IMR-90 (cell line): ENCODE results near the gene MCTP2. TPM values are rescaled to one million over a fixed set of nuclear protein-coding genes. Genes with fewer than 3 reads are reported as not detected.

ENCODE experiments used
- ATAC-seq: fragments of 200-7000 bp; cut with Tn5 transposase; 2 replicates; pipeline ENCODE4 v1.9.1; 2020; ENCODE audit warnings: low read depth, mild to moderate bottlenecking, moderate library complexity
- BruUV-seq: library from RNA; stranded (reverse); fragments of 400-500 nt; replicated peaks from 2 replicates; lab custom pipeline; 2021; lab: Mats Ljungman, UMichigan
- CTCF ChIA-PET: fragments of 300-600 bp; formaldehyde crosslinking; extraction: SDS; loops from one replicate; lab custom pipeline; 2021; ENCODE audit warnings: antibody characterized with exemption; lab: Yijun Ruan, JAX
- POLR2A ChIA-PET: fragments of 300-600 bp; sonication (Branson Sonifier 250); formaldehyde crosslinking; loops from one replicate; lab custom pipeline; 2022; ENCODE audit warnings: antibody characterized with exemption; ENCODE audit not compliant: unreplicated experiment; lab: Charles Lee
- DNase-seq: peaks from one replicate; pipeline ENCODE4 v3.0.0; 2013
- H2AFZ ChIP-seq: replicated peaks from 2 replicates; pipeline ENCODE3; 2013; ENCODE audit warnings: low read length, mild to moderate bottlenecking; ENCODE audit not compliant: poor library complexity
- H2AK5ac ChIP-seq: 2 replicates; pipeline ENCODE4 v1.6.1; 2013; ENCODE audit warnings: low read depth, low read length, inconsistent platforms
- H2AK9ac ChIP-seq: replicated peaks from 2 replicates; pipeline ENCODE3; 2013; ENCODE audit warnings: mild to moderate bottlenecking, low read depth, low read length, moderate library complexity; ENCODE audit not compliant: poor library complexity
- H2BK120ac ChIP-seq: 2 replicates; pipeline ENCODE4 v1.6.1; 2013; ENCODE audit warnings: low read depth, low read length, inconsistent platforms
- H2BK15ac ChIP-seq: 3 replicates; pipeline ENCODE4 v1.6.1; 2013; ENCODE audit warnings: low read depth, low read length, inconsistent platforms
- H2BK20ac ChIP-seq: 2 replicates; pipeline ENCODE4 v1.6.1; 2013; ENCODE audit warnings: low read depth, mild to moderate bottlenecking, inconsistent platforms, low read length, moderate library complexity
- H2BK5ac ChIP-seq: 2 replicates; pipeline ENCODE4 v1.6.1; 2013; ENCODE audit warnings: mild to moderate bottlenecking, low read depth, low read length, inconsistent platforms; ENCODE audit not compliant: poor library complexity, severe bottlenecking
- H3K14ac ChIP-seq: replicated peaks from 2 replicates; pipeline ENCODE4 v1.6.1; 2013; ENCODE audit warnings: low read depth, low read length, inconsistent platforms
- H3K18ac ChIP-seq: 2 replicates; pipeline ENCODE4 v1.6.1; 2013; ENCODE audit warnings: low read depth, low read length, control low read depth
- H3K23ac ChIP-seq: 2 replicates; pipeline ENCODE4 v1.6.1; 2013; ENCODE audit warnings: low read depth, low read length, inconsistent platforms
- H3K27ac ChIP-seq: 2 replicates; pipeline ENCODE4 v1.5.1; 2013; ENCODE audit warnings: mild to moderate bottlenecking, control low read depth, low read length; ENCODE audit not compliant: insufficient read depth
- H3K27me3 ChIP-seq: 2 replicates; pipeline ENCODE4 v1.6.1; 2013; ENCODE audit warnings: low read length; ENCODE audit not compliant: control insufficient read depth, insufficient read depth
- H3K36me3 ChIP-seq: 2 replicates; pipeline ENCODE4 v1.6.1; 2013; ENCODE audit warnings: low read length, mixed read lengths; ENCODE audit not compliant: control insufficient read depth, insufficient read depth
- H3K4ac ChIP-seq: 2 replicates; pipeline ENCODE4 v1.6.1; 2013; ENCODE audit warnings: low read depth, low read length, inconsistent platforms
- H3K4me1 ChIP-seq: 2 replicates; pipeline ENCODE4 v1.6.1; 2013; ENCODE audit warnings: low read length, mixed read lengths; ENCODE audit not compliant: control insufficient read depth, insufficient read depth
- H3K4me2 ChIP-seq: 2 replicates; pipeline ENCODE4 v1.6.1; 2013; ENCODE audit warnings: low read depth, mild to moderate bottlenecking, control low read depth, low read length, moderate library complexity
- H3K4me3 ChIP-seq: 2 replicates; pipeline ENCODE4 v1.5.1; 2013; ENCODE audit warnings: low read depth, mild to moderate bottlenecking, control low read depth, low read length, moderate library complexity; ENCODE audit not compliant: insufficient read depth
- H3K56ac ChIP-seq: 2 replicates; pipeline ENCODE4 v1.6.1; 2013; ENCODE audit warnings: low read length, inconsistent platforms; ENCODE audit not compliant: insufficient read depth; ENCODE audit errors: extremely low read depth
- H3K79me1 ChIP-seq, 2 experiments: 2 replicates each; pipeline ENCODE4 v1.6.1; 2013; ENCODE audit warnings: low read length in 2 of 2, inconsistent platforms in 1 of 2, low read depth in 1 of 2
- H3K9ac ChIP-seq: 2 replicates; pipeline ENCODE4 v1.6.1; 2013; ENCODE audit warnings: low read depth, low read length, control low read depth
- H3K9me1 ChIP-seq: 2 replicates; pipeline ENCODE4 v1.6.1; 2013; ENCODE audit warnings: low read length, inconsistent platforms; ENCODE audit not compliant: insufficient read depth
- H3K9me3 ChIP-seq: 2 replicates; pipeline ENCODE4 v1.6.1; 2013; ENCODE audit warnings: low read length; ENCODE audit not compliant: control insufficient read depth, insufficient read depth
- H4K20me1 ChIP-seq: 2 replicates; pipeline ENCODE4 v1.6.1; 2013; ENCODE audit warnings: low read length, inconsistent platforms; ENCODE audit not compliant: insufficient read depth
- H4K5ac ChIP-seq: 2 replicates; pipeline ENCODE4 v1.6.1; 2013; ENCODE audit warnings: mild to moderate bottlenecking, low read depth, low read length, control low read depth
- H4K8ac ChIP-seq, 2 experiments: 2 replicates each; pipeline ENCODE4 v1.6.1; 2013; ENCODE audit warnings: low read depth in 2 of 2, low read length in 2 of 2, control low read depth in 1 of 2, inconsistent platforms in 1 of 2
- H4K91ac ChIP-seq: 2 replicates; pipeline ENCODE4 v1.6.1; 2013; ENCODE audit warnings: low read depth, low read length, inconsistent platforms; ENCODE audit not compliant: insufficient read depth
- BHLHE40 ChIP-seq: fragments of 150-350 bp; IDR thresholded peaks from 2 replicates; pipeline ENCODE4 v1.6.1; 2016; ENCODE audit warnings: mild to moderate bottlenecking, low read depth, low read length
- CEBPB ChIP-seq: IDR thresholded peaks from 2 replicates; pipeline ENCODE4 v1.6.1; 2012; ENCODE audit warnings: low read depth, low read length, improper control_type of control experiment
- CHD1 ChIP-seq: IDR thresholded peaks from 2 replicates; pipeline ENCODE4 v1.6.1; 2012; ENCODE audit warnings: low read depth, low read length, improper control_type of control experiment
- FOS ChIP-seq: fragments of 150-350 bp; IDR thresholded peaks from 2 replicates; pipeline ENCODE4 v1.6.1; 2016; ENCODE audit warnings: low read depth, low read length
- MAFK ChIP-seq: IDR thresholded peaks from 2 replicates; pipeline ENCODE4 v1.6.1; 2012; ENCODE audit warnings: low read depth, low read length, improper control_type of control experiment
- MAZ ChIP-seq: IDR thresholded peaks from 2 replicates; pipeline ENCODE4 v1.6.1; 2012; ENCODE audit warnings: low read depth, mild to moderate bottlenecking, low read length, improper control_type of control experiment, moderate library complexity, borderline replicate concordance
- MXI1 ChIP-seq: IDR thresholded peaks from 2 replicates; pipeline ENCODE4 v1.6.1; 2012; ENCODE audit warnings: low read depth, mild to moderate bottlenecking, low read length, moderate library complexity, borderline replicate concordance
- NFE2L2 ChIP-seq: fragments of 150-350 bp; IDR thresholded peaks from 2 replicates; pipeline ENCODE4 v1.6.1; 2016; ENCODE audit warnings: low read depth, mild to moderate bottlenecking, low read length
- POLR2A ChIP-seq: IDR thresholded peaks from 2 replicates; pipeline ENCODE4 v1.6.1; 2012; ENCODE audit warnings: mild to moderate bottlenecking, low read depth, low read length
- RAD21 ChIP-seq: IDR thresholded peaks from 2 replicates; pipeline ENCODE4 v1.6.1; 2012; ENCODE audit warnings: low read length, improper control_type of control experiment
- RCOR1 ChIP-seq: IDR thresholded peaks from 2 replicates; pipeline ENCODE4 v1.6.1; 2012; ENCODE audit warnings: mild to moderate bottlenecking, low read length, improper control_type of control experiment; ENCODE audit not compliant: insufficient replicate concordance
- RFX5 ChIP-seq: IDR thresholded peaks from 2 replicates; pipeline ENCODE4 v1.8.0; 2012; ENCODE audit warnings: low read depth, mild to moderate bottlenecking, low read length, moderate library complexity
- SMC3 ChIP-seq: fragments of 150-350 bp; IDR thresholded peaks from 2 replicates; pipeline ENCODE4 v1.6.1; 2016; ENCODE audit warnings: low read depth, mild to moderate bottlenecking, antibody characterized with exemption, low read length, moderate library complexity
- WGBS, 2 experiments: methylation state at CpG; one replicate each; pipeline versions ENCODE4 v1.1.5 to v1.1.7; 2013; ENCODE audit warnings: missing lambda C conversion rate in 2 of 2; ENCODE audit not compliant: insufficient read length in 1 of 2; ENCODE audit errors: extremely low coverage in 2 of 2; 5-methylcytosine and 5-hydroxymethylcytosine counted together
- dilution Hi-C: fragments of 300-500 bp; cut with HindIII; formaldehyde crosslinking; loops from one replicate; pipeline ENCODE4 v1.14.3; 2018; ENCODE audit warnings: low sequenced_read_pairs; ENCODE audit not compliant: unreplicated experiment
- in situ Hi-C: fragments of 300-500 bp; cut with MboI; formaldehyde crosslinking; loops from 3 replicates; pipeline ENCODE4 v1.14.3; 2019; ENCODE audit warnings: low sequenced_read_pairs, inconsistent platforms, mixed read lengths
- intact Hi-C: fragments of 100-400 bp; cut with micrococcal nuclease; formaldehyde crosslinking; loops from 2 replicates; pipeline ENCODE4 v1.10.0; 2022
- polyA plus RNA-seq, 3 experiments: library from polyadenylated mRNA; depleted of rRNA; stranded (reverse); fragments of >200 nt; gene quantifications; 2 replicates each; pipeline ENCODE4 v1.2.3, GENCODE V29; 2012; ENCODE audit warnings: low replicate concordance in 1 of 3
- total RNA-seq: library from RNA; depleted of rRNA; stranded (reverse); fragments of >200 nt; gene quantifications from 2 replicates; pipeline ENCODE4 v1.2.3, GENCODE V29; 2012
- TF ChIP-seq, protein P1 (sequence below): conservative IDR thresholded peaks from 2 replicates; pipeline ENCODE4 v1.5.1; 2012; ENCODE audit warnings: mild to moderate bottlenecking, low read depth, low read length, improper control_type of control experiment
- TF ChIP-seq, protein P2 (sequence below): fragments of 150-350 bp; IDR thresholded peaks from 2 replicates; pipeline ENCODE4 v1.6.1; 2017; ENCODE audit warnings: mild to moderate bottlenecking, antibody characterized with exemption, low read length, low read depth
- TF ChIP-seq, protein P3 (sequence below): fragments of 150-350 bp; IDR thresholded peaks from 2 replicates; pipeline ENCODE4 v1.6.1; 2016; ENCODE audit warnings: low read depth, mild to moderate bottlenecking, low read length, moderate library complexity, borderline replicate concordance

MCTP2 gene
- total and polyA plus RNA-seq, 2 of the 4 experiments (the other 2 are of a cell fraction), result 5.1 to 9.9 TPM

DNA sequence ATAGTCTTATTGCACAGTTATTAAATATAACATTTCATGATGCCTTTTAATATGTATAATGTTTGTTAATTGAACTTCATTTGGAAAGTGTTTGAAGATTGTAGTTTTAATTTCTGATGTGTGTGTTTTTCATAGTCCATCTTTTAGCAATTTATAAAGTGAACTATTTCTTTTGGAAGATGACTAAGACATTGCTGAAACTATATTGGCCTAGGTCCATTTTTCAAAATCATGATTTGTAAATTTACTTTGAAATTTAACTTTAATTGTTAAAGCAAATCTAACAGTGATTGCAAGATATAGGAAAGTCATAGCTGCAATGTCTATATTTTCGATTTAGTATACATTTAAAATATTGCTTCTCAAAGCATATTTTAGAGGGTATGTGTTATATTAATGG is 30.8 kb downstream of the MCTP2 start:
- ATAC-seq (no peak), DNase-seq (no peak)
- no peak overlapping the region for H3K9ac ChIP-seq
- no CpG with 5 or more reads among the region's 1 CpG for WGBS, 2 experiments
- H2AK5ac ChIP-seq, result no peak overlapping the region
- peaks cover 14% of the 10 kb centered on the region for H3K4me1 ChIP-seq
- peaks cover 1% of the 10 kb centered on the region; the same call in 1 of the 2 replicates for H3K36me3 ChIP-seq
- CTCF ChIA-PET, result interaction anchor here (0.6 kb wide), 1 partner anchor 1399 kb away, joined by 4 read pairs; no protein-coding TSS in a partner anchor
- H3K4ac ChIP-seq, result no peak overlapping the region
- intact Hi-C loops (no loop called here), in situ Hi-C loops (no loop called here), dilution Hi-C loops (no loop called here)
- H3K9me3 ChIP-seq, result no peaks in the 10 kb centered on the region
- no peaks in the 10 kb centered on the region; the same call in 1 of the 2 replicates for H4K20me1 ChIP-seq
- no peak overlapping the region for H3K4me3 ChIP-seq
- H2BK15ac ChIP-seq, result no peak overlapping the region
- H3K9me1 ChIP-seq, result peaks cover 8% of the 10 kb centered on the region
- POLR2A ChIA-PET, result no interaction called here
- H2BK20ac ChIP-seq, result no peak overlapping the region
- H3K14ac ChIP-seq, result no peak overlapping the region
- no peak overlapping the region for H3K27ac ChIP-seq
- no peak overlapping the region for H4K5ac ChIP-seq
- H4K8ac ChIP-seq, result no peak overlapping the region
- H3K56ac ChIP-seq, result no peak overlapping the region
- no TSS peak for BruUV-seq
- no peak overlapping the region for H3K23ac ChIP-seq
- H3K4me2 ChIP-seq, result no peak overlapping the region
- peaks cover 4 to 19% of the 10 kb centered on the region in 2 experiments; a peak in 2 of 4 replicates for H3K79me1 ChIP-seq
- no peak overlapping the region for H4K91ac ChIP-seq
- H3K18ac ChIP-seq, result no peak overlapping the region
- H2AFZ ChIP-seq, result no peak overlapping the region
- H2AK9ac ChIP-seq, result no peak overlapping the region
- H2BK5ac ChIP-seq, result no peak overlapping the region
- no peaks in the 10 kb centered on the region for H3K27me3 ChIP-seq
- no peak overlapping the region for H2BK120ac ChIP-seq
- TF ChIP-seq RAD21, result no peak
- TF ChIP-seq MAZ, result no peak
- no peak for TF ChIP-seq SMC3
- TF ChIP-seq RFX5, result no peak
- no peak for TF ChIP-seq FOS
- TF ChIP-seq RCOR1, result no peak
- TF ChIP-seq POLR2A, result no peak
- TF ChIP-seq, protein P1, sequence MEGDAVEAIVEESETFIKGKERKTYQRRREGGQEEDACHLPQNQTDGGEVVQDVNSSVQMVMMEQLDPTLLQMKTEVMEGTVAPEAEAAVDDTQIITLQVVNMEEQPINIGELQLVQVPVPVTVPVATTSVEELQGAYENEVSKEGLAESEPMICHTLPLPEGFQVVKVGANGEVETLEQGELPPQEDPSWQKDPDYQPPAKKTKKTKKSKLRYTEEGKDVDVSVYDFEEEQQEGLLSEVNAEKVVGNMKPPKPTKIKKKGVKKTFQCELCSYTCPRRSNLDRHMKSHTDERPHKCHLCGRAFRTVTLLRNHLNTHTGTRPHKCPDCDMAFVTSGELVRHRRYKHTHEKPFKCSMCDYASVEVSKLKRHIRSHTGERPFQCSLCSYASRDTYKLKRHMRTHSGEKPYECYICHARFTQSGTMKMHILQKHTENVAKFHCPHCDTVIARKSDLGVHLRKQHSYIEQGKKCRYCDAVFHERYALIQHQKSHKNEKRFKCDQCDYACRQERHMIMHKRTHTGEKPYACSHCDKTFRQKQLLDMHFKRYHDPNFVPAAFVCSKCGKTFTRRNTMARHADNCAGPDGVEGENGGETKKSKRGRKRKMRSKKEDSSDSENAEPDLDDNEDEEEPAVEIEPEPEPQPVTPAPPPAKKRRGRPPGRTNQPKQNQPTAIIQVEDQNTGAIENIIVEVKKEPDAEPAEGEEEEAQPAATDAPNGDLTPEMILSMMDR, result no peak
- TF ChIP-seq CEBPB, result no peak
- no peak for TF ChIP-seq NFE2L2
- no peak for TF ChIP-seq BHLHE40
- TF ChIP-seq, protein P2, sequence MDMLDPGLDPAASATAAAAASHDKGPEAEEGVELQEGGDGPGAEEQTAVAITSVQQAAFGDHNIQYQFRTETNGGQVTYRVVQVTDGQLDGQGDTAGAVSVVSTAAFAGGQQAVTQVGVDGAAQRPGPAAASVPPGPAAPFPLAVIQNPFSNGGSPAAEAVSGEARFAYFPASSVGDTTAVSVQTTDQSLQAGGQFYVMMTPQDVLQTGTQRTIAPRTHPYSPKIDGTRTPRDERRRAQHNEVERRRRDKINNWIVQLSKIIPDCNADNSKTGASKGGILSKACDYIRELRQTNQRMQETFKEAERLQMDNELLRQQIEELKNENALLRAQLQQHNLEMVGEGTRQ, result no peak
- TF ChIP-seq CHD1, result no peak
- no peak for TF ChIP-seq MXI1
- TF ChIP-seq, protein P3, sequence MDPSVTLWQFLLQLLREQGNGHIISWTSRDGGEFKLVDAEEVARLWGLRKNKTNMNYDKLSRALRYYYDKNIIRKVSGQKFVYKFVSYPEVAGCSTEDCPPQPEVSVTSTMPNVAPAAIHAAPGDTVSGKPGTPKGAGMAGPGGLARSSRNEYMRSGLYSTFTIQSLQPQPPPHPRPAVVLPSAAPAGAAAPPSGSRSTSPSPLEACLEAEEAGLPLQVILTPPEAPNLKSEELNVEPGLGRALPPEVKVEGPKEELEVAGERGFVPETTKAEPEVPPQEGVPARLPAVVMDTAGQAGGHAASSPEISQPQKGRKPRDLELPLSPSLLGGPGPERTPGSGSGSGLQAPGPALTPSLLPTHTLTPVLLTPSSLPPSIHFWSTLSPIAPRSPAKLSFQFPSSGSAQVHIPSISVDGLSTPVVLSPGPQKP, result no peak
- no peak for TF ChIP-seq MAFK
